ENCODE measurements around the gene DTL.

Gene DTL

GRCh38 chr1:212129781-212130180 is 94.2 kb downstream of the DTL start:
- no peak for DNase-seq

GRCh38 chr1:212132025-212132424 is 96.5 kb downstream of the DTL start:
- DNase-seq = no peak

- no peak for DNase-seq
Measured at GRCh38 chr1:212133319-212133718, 97.8 kb downstream of the DTL start.

GRCh38 chr1:212135166-212135565 is 99.6 kb downstream of the DTL start:
- DNase-seq = no peak

- DNase-seq = no peak
Measured at GRCh38 chr1:212137854-212138253, 102.3 kb downstream of the DTL start.

GRCh38 chr1:212138457-212138856 is 102.9 kb downstream of the DTL start:
- no peak for DNase-seq

GRCh38 chr1:212139526-212140135 is 104.1 kb downstream of the DTL start:
- DNase-seq = no peak

- DNase-seq = no peak
Measured at GRCh38 chr1:212141404-212141803, 105.9 kb downstream of the DTL start.

- no peak for DNase-seq
Measured at GRCh38 chr1:212142883-212143530, 107.5 kb downstream of the DTL start.

GRCh38 chr1:212147581-212148033 is 112.1 kb downstream of the DTL start:
- no peak for DNase-seq

- DNase-seq = no peak
Measured at GRCh38 chr1:212149566-212149965, 114.0 kb downstream of the DTL start.

- no peak for DNase-seq
Measured at GRCh38 chr1:212152308-212152693, 116.8 kb downstream of the DTL start.

GRCh38 chr1:212152869-212153268 is 117.3 kb downstream of the DTL start:
- DNase-seq = no peak

GRCh38 chr1:212153635-212154034 is 118.1 kb downstream of the DTL start:
- no peak for DNase-seq

All from NCI-H2171 treated with DMSO at 0.1 percent for 48 hours (cell line).